GM18526 (cell line): ENCODE results near the gene GOSR1.

Experiments used
- POLR2A ChIP-seq: IDR thresholded peaks from 3 replicates; pipeline ENCODE4 v1.6.1; 2011; ENCODE audit not compliant: insufficient read length; ENCODE audit errors: extremely low read depth

Gene GOSR1

GRCh38 chr17:30483159-30483558, 6.0 kb downstream of the GOSR1 start:
- no peak for TF ChIP-seq POLR2A

GRCh38 chr17:30493780-30494179, 16.6 kb downstream of the GOSR1 start:
- TF ChIP-seq POLR2A, result no peak

- TF ChIP-seq POLR2A, result no peak
Observed at GRCh38 chr17:30495586-30495985, 18.4 kb downstream of the GOSR1 start.

- no peak for TF ChIP-seq POLR2A
Observed at GRCh38 chr17:30503558-30503957, 26.4 kb downstream of the GOSR1 start.

- no peak for TF ChIP-seq POLR2A
Observed at GRCh38 chr17:30505868-30506417, 28.7 kb downstream of the GOSR1 start.

GRCh38 chr17:30506481-30506880, 29.3 kb downstream of the GOSR1 start:
- no peak for TF ChIP-seq POLR2A

GRCh38 chr17:30513346-30513745, 36.1 kb downstream of the GOSR1 start:
- TF ChIP-seq POLR2A, result no peak

GRCh38 chr17:30514895-30515596, 37.8 kb downstream of the GOSR1 start:
- TF ChIP-seq POLR2A, result no peak

GRCh38 chr17:30517786-30518185, 40.6 kb downstream of the GOSR1 start:
- no peak for TF ChIP-seq POLR2A

GRCh38 chr17:30519166-30519565, 42.0 kb downstream of the GOSR1 start:
- TF ChIP-seq POLR2A, result no peak

GRCh38 chr17:30519707-30520106, 42.5 kb downstream of the GOSR1 start:
- no peak for TF ChIP-seq POLR2A

- no peak for TF ChIP-seq POLR2A
Observed at GRCh38 chr17:30520436-30520835, 43.2 kb downstream of the GOSR1 start.

GRCh38 chr17:30520882-30521281, 43.7 kb downstream of the GOSR1 start:
- no peak for TF ChIP-seq POLR2A

GRCh38 chr17:30521766-30522165, 44.6 kb downstream of the GOSR1 start:
- TF ChIP-seq POLR2A, result no peak

- TF ChIP-seq POLR2A, result no peak
Observed at GRCh38 chr17:30524847-30525246, 47.6 kb downstream of the GOSR1 start.

- no peak for TF ChIP-seq POLR2A
Observed at GRCh38 chr17:30526401-30526800, 49.2 kb downstream of the GOSR1 start.

GRCh38 chr17:30530346-30531025, 53.3 kb downstream of the GOSR1 start:
- TF ChIP-seq POLR2A, result no peak

- TF ChIP-seq POLR2A, result no peak
Observed at GRCh38 chr17:30532871-30533270, 55.7 kb downstream of the GOSR1 start.
